ENCODE data around the gene INVS.
"Not testable (repeated sequence)": the region's sequence is repeated elsewhere in the genome, so short reads cannot be mapped to it uniquely, and the experiment has no call there.

The INVS gene

GRCh38 chr9:100125910-100126309, 26.9 kb downstream of the INVS start:
- DNase-seq: no peak

DNA sequence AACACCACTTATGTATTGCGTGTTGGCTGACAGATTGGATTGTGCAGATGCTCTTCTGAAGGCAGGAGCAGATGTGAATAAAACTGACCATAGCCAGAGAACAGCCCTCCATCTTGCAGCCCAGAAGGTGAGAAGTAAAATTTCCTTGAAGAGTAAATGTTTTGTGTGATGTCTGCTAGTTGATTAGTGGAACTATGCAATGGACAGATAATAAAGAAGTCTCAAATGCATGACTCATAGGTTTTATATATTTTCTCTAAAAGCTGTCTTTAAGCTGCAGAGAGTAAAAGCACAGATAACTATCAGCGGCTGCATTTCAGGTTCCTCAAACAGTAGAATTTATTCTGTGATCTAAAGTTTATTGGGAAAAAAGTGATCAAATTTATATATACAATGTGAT, 27.4 kb downstream of the INVS start:
- no peak for DNase-seq

- no peak for DNase-seq
Measured at GRCh38 chr9:100129772-100130171, 30.7 kb downstream of the INVS start.

DNA sequence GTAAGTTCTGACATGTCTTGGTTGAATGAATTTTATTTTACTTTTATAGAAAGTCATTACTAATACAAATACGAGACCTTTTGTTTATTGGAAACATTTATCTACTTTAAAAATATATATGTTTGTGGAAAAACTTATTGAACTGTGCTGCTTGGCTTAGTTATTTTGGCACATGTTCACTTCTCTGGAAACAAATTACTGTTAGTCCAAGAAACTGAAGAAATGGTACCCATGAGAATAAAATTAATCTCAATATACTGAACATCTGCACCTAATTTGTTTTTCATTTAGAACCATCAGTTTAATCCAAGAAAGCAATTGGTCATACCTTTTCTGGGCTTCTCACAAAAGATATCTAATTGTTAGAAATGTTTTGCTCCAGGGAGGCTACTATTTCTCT, 32.2 kb downstream of the INVS start:
- no peak for DNase-seq

- DNase-seq: no peak
Measured at GRCh38 chr9:100131875-100132430, 32.9 kb downstream of the INVS start.

DNA sequence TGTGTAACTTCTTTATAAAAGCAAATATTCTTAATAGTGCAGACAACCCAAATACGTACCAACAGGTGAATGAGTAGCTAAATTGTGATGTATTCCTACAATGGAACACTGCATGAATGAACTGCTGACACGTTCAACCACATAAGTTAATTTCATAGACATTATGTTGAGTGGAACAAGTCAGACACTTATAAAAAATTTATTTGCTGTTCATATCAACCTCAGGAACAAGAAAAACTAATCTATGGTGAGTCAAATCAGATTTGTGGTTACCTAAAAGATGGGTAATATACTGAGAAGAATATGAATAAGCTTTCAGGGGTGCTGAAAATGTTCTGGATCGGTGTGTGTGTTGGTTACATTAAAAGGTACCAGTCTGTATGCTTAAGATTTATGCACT, 35.7 kb downstream of the INVS start:
- DNase-seq: no peak

GRCh38 chr9:100136799-100137198, 37.8 kb downstream of the INVS start:
- not testable (repeated sequence) for DNase-seq

GRCh38 chr9:100140303-100140702, 41.3 kb downstream of the INVS start:
- DNase-seq: not testable (repeated sequence)

GRCh38 chr9:100141862-100142261, 42.8 kb downstream of the INVS start:
- not testable (repeated sequence) for DNase-seq

DNA sequence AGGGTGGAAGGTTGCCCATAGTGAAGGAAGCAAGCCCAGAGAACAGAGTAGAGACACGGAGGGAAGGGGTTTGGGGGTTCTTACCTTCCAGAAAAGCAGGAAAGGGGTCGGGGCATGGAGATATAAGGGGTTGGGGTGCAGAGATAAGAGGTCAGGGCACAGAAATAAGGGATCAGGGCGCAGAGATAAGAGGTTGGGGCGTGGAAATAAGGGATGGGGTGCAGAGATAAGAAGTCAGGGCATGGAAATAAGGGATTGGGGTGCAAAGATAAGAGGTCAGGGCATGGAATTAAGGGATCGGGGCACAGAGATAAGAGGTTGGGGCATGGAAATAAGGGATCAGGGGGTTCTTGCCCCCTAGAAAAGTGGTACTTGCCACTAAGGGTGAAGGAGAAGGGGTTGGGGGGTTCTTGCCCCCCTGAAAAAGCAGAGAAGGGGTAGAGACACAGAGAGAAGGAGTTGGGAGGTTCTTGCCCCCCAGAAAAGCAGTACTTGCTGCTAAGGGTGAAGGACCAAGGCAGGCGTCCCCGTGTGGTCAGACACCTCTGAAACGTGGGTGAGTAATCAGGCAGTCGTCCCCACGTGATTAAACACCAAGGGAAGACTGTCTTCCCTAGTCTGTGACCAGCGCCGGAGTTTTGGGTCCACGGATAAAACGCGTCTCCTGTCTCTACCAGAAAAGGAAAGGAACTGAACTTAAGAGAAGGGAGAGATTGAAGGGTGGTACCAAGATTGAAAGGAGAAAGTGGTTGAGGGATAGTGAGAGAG, 46.3 kb downstream of the INVS start:
- not testable (repeated sequence) for DNase-seq

- DNase-seq: not testable (repeated sequence)
Measured at GRCh38 chr9:100145976-100146375, 46.9 kb downstream of the INVS start.

GRCh38 chr9:100150214-100150613, 51.2 kb downstream of the INVS start:
- DNase-seq: no peak

GRCh38 chr9:100160021-100160420, 61.0 kb downstream of the INVS start:
- DNase-seq: no peak

- no peak for DNase-seq
Measured at GRCh38 chr9:100167176-100167575, 68.1 kb downstream of the INVS start.

DNA sequence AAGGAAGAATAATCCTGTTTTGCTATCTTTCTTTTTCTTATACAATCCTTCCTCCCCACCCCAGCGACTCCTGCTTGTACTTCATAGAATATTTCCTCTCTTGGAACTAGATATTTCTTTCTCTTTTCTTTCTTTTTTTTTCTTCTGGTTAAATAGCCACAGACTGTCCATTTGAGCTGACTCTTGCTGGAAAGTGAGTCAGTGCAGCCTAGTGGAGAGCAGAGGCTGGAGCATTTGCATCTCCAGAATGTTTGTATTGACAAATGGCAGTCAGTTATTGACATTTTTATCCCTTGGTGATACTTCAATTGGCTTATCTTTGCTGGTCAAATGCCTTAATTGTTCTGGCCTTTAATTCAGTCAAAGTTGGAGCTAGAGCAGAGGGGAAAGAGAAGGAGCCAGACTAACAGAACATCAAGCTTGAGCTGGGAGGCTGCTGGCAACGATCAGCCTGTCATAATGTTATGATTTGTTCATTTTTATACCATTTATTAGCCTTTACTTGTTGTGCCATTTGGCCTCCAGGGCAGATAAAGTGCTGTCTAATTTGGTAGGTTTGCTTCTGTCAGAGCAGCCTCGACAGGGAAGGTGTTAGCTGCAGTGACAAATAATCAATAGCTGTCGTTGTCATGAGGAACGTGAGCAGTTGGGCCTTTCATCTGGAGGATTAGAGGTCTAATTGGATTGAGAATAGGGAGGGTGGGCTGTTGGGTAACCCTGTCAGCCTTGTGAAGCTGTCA, 69.0 kb downstream of the INVS start:
- DNase-seq: no peak

DNA sequence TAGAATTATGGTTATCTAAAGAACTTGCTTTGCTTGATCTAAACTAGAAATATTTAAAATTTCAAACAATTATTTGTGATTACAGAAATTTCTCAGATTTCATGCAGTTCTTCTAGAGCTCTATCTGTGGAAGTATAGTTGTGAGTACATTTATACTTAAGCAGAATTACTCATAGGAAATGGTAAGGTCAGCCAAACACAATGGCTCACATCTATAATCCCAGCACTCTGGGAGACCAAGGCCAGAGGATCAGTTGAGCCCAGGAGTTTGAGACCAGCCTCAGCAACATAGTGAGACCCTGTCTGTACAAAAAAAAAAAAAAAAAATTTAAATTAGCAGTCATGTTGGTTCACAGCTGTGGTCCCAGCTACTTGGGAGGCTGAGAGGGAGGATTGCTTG, 71.0 kb downstream of the INVS start:
- no peak for DNase-seq

GRCh38 chr9:100170556-100170955, 71.5 kb downstream of the INVS start:
- no peak for DNase-seq

- no peak for DNase-seq
Measured at GRCh38 chr9:100186356-100186755, 87.3 kb downstream of the INVS start.

DNA sequence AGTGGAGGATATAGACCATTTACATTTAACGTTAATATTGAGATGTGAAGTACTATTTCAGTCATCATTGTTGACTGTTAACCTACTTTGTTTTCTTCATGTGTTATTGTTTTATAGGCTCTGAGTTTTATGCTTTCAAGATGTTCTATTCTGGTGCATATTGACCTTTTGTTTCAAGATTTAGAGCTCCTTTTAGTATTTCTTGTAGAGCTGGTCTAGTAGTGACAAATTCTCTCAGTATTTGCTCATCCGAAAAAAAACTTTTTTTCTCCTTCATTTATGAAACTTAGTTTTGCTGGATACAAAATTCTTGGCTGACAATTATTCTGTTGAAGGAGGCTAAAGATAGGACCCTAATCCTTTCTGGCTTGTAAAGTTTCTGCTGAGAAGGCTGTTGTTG, 91.3 kb downstream of the INVS start:
- DNase-seq: no peak

DNA sequence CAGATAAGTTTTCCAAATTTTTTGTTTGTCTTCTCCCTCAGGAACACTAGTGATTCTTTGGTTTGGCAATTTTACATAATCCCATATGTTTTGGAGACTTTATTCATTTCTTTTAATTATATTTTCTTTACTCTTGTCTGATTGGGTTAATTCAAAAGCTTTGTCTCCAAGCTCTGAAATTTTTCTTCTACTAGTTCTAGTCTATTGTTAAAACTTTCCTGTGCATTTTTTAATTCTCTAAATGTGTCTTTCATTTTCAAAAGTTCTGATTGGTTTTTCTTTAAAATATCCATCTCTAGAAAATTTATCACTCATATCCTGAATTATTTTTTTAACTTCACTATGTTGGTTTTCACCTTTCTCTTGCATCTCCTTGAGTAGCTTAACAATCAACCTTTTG, 92.2 kb downstream of the INVS start:
- DNase-seq: no peak

DNA sequence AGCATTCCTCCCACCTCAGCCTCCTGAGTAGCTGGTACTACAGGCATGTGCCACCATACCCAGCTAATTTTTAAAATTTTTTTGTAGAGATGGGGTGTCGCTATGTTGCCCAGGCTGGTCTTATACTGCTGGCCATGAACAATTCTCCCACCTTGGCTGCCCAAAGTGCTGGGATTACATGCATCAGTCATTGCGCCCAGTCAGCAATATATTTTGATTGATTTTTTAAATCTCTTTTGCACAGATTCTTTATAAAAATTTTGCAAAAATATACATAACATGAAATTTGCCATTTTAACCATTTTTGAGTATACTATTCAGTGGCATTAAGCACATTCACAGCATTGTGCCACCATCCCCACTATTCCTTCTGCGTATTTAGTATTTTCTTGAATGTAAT, 94.0 kb downstream of the INVS start:
- no peak for DNase-seq

DNA sequence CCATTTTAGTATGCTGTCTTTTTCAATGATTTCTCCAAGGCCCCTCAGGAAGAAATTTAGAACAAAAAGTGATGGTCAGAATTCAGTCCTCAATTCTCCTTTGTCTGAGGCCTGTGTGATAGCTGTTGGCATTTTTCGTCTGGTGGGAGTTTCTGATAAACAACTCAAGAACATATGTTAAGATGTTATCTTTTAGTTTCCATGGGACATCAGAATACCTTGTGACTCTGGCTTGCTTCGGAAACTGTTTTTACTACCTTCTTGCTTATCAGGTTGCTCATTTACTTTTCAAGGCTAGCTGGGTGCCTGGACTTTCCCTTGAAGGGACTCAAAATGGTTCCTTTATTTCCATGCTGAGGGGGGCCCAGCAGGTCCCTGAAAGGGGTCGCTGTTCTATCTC, 97.2 kb downstream of the INVS start:
- DNase-seq: no peak

DNA sequence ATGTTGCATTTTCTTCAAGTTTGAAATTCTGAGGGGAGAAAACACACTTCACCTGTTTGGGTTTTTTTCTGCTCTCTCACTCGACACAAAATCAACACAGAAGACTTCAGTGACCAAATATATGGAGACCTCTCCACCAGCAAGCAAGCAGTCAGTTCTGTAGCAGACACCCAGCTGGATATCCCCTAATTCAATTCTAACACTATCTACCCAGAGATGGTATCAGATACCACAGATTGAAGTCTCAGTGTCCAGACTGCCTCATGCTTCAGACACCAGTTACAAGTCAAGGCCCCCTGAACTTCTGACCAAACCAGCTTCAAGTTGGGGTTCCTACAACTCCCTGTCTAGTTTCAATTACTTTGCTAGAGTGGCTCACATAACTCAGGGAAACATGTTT, 97.8 kb downstream of the INVS start:
- DNase-seq: no peak

- DNase-seq: no peak
Measured at GRCh38 chr9:100197553-100197952, 98.5 kb downstream of the INVS start.
